Endothelial cell of umbilical vein (primary cell): ENCODE data around the gene DYRK1B. TPM values are rescaled to one million over a fixed set of nuclear protein-coding genes. Genes with fewer than 3 reads are reported as not detected.

Source experiments
- BruUV-seq: library from RNA; stranded (reverse); fragments of 400-500 nt; replicated peaks from 2 replicates; lab custom pipeline; 2021; lab: Mats Ljungman, UMichigan
- CTCF ChIA-PET: fragments of 300-600, 350-600 bp; sonication (Branson Sonifier 250); formaldehyde crosslinking; loops from one replicate; lab custom pipeline; 2021; ENCODE audit warnings: antibody characterized with exemption, inconsistent platforms; lab: Charles Lee
- POLR2A ChIA-PET: fragments of 300-600, 350-600 bp; sonication (Branson Sonifier 250); formaldehyde crosslinking; loops from one replicate; lab custom pipeline; 2021; ENCODE audit warnings: antibody characterized with exemption, inconsistent platforms; lab: Charles Lee
- DNase-seq: peaks from one replicate; pipeline ENCODE4 v3.0.0-alpha.2; 2011; ENCODE audit warnings: low read depth, low spot score
- FAIRE-seq: peaks from 2 replicates; lab custom pipeline; 2011; peaks lifted over from hg19 to GRCh38; lab: Jason Lieb, UNC
- H2AFZ ChIP-seq: 2 replicates; pipeline ENCODE4 v1.6.0; 2012; ENCODE audit warnings: low read depth, low read length, control low read depth, inconsistent platforms
- H3K27ac ChIP-seq: 2 replicates; pipeline ENCODE4 v1.5.1; 2011; ENCODE audit warnings: low read depth, mild to moderate bottlenecking, control low read depth, low read length, moderate library complexity; ENCODE audit not compliant: insufficient read depth
- H3K27me3 ChIP-seq, 2 experiments: 2 replicates each; pipeline versions ENCODE4 v1.6.0 to v1.6.1; 2011; ENCODE audit warnings: low read length in 2 of 2, mixed read lengths in 1 of 2; ENCODE audit not compliant: control insufficient read depth in 2 of 2, insufficient read depth in 2 of 2
- H3K36me3 ChIP-seq, 2 experiments: 2 replicates in 1 of 2; 3 replicates in 1 of 2; pipeline ENCODE4 v1.5.1; 2011; ENCODE audit warnings: low read length in 2 of 2, mild to moderate bottlenecking in 1 of 2, moderate library complexity in 1 of 2; ENCODE audit not compliant: control insufficient read depth in 2 of 2, insufficient read depth in 2 of 2; ENCODE audit errors: extremely low read depth in 1 of 2
- H3K4me1 ChIP-seq: 3 replicates; pipeline ENCODE4 v1.5.1; 2011; ENCODE audit warnings: mild to moderate bottlenecking, low read length; ENCODE audit not compliant: control insufficient read depth, insufficient read depth; ENCODE audit errors: extremely low read depth
- H3K4me2 ChIP-seq: 2 replicates; pipeline ENCODE4 v1.6.1; 2011; ENCODE audit warnings: low read length, control low read depth, mixed read lengths; ENCODE audit not compliant: insufficient read depth
- H3K4me3 ChIP-seq, 3 experiments: fragments of 200-600 bp in 1 of 3; sonication (generic), shearing (Covaris generic) in 1 of 3; replicated peaks in 1 of 3; 2 replicates each; pipeline ENCODE4 v1.5.1; 2011 to 2016; ENCODE audit warnings: control low read depth in 3 of 3, low read length in 3 of 3, mild to moderate bottlenecking in 2 of 3, inconsistent platforms in 1 of 3, low read depth in 1 of 3, moderate library complexity in 1 of 3; ENCODE audit not compliant: insufficient read depth in 1 of 3
- H3K79me2 ChIP-seq: 2 replicates; pipeline ENCODE4 v1.6.0; 2012; ENCODE audit warnings: low read length, inconsistent platforms; ENCODE audit not compliant: control insufficient read depth, insufficient read depth
- H3K9ac ChIP-seq: replicated peaks from 2 replicates; pipeline ENCODE3; 2011; ENCODE audit warnings: low read length, control low read depth; ENCODE audit not compliant: insufficient read depth; ENCODE audit errors: extremely low read depth
- H3K9me1 ChIP-seq: replicated peaks from 3 replicates; pipeline ENCODE4 v1.6.0; 2011; ENCODE audit warnings: mild to moderate bottlenecking, low read length; ENCODE audit not compliant: control insufficient read depth, insufficient read depth; ENCODE audit errors: extremely low read depth
- H3K9me3 ChIP-seq: replicated peaks from 2 replicates; pipeline ENCODE4 v1.5.1; 2012; ENCODE audit warnings: low read length, inconsistent platforms; ENCODE audit not compliant: control insufficient read depth, insufficient read depth
- H4K20me1 ChIP-seq: replicated peaks from 2 replicates; pipeline ENCODE3; 2011; ENCODE audit warnings: mild to moderate bottlenecking, low read length; ENCODE audit not compliant: control insufficient read depth, insufficient read depth; ENCODE audit errors: extremely low read depth
- EZH2 ChIP-seq: IDR thresholded peaks from 2 replicates; pipeline ENCODE4 v1.6.1; 2012; ENCODE audit warnings: borderline replicate concordance, low read depth, mild to moderate bottlenecking, moderate library complexity, low read length, inconsistent platforms; ENCODE audit not compliant: severe bottlenecking
- FOS ChIP-seq: IDR thresholded peaks from 2 replicates; pipeline ENCODE4 v1.6.1; 2011; ENCODE audit warnings: mild to moderate bottlenecking, low read length, moderate library complexity, borderline replicate concordance; ENCODE audit not compliant: insufficient read depth
- GATA2 ChIP-seq: IDR thresholded peaks from 2 replicates; pipeline ENCODE4 v1.7.0; 2011; ENCODE audit warnings: low read depth, mild to moderate bottlenecking, moderate library complexity, mixed read lengths, low read length; ENCODE audit not compliant: insufficient read length, insufficient read depth
- JUN ChIP-seq: IDR thresholded peaks from 2 replicates; pipeline ENCODE4 v1.6.1; 2011; ENCODE audit warnings: borderline replicate concordance, low read depth; ENCODE audit not compliant: insufficient read length, insufficient read depth
- MYC ChIP-seq: IDR thresholded peaks from one replicate; pipeline ENCODE4 v1.6.1; 2011; ENCODE audit warnings: mild to moderate bottlenecking, low read depth, low read length
- POLR2A ChIP-seq: IDR thresholded peaks from 2 replicates; pipeline ENCODE4 v1.6.1; 2012; ENCODE audit warnings: low read depth, mild to moderate bottlenecking, control low read depth, low read length
- POLR2AphosphoS5 ChIP-seq: IDR thresholded peaks from 2 replicates; pipeline ENCODE4 v1.6.1; 2012; ENCODE audit warnings: low read depth, mild to moderate bottlenecking, control low read depth, low read length, moderate library complexity; ENCODE audit not compliant: insufficient read depth
- dilution Hi-C: fragments of 300-500 bp; cut with MboI; formaldehyde crosslinking; loops from one replicate; pipeline ENCODE4 v1.15.0; 2019; ENCODE audit warnings: low sequenced_read_pairs; ENCODE audit not compliant: extremely low pct_ligation_motif_present
- intact Hi-C: fragments of 100-400 bp; cut with micrococcal nuclease; formaldehyde crosslinking; loops from one replicate; pipeline ENCODE4 v1.10.0; 2022
- polyA plus RNA-seq, 4 experiments: library from polyadenylated mRNA; depleted of rRNA in 3 of 4; stranded (reverse) in 3 of 4; unstranded in 1 of 4; fragments of >200 nt; gene quantifications; 2 replicates each; pipeline versions ENCODE4 v1.2.1 to v1.2.3, GENCODE V29; 2011 to 2012; ENCODE audit warnings: missing spikeins in 1 of 4
- total RNA-seq: library from RNA; stranded (reverse); gene quantifications from 2 replicates; pipeline ENCODE4 v1.2.3, GENCODE V29; 2021
- TF ChIP-seq, protein P1 (sequence below), 2 donors: IDR thresholded peaks; 1 replicate in 1 of 2; 2 replicates in 1 of 2; pipeline ENCODE4 v1.5.1; 2011; ENCODE audit warnings: low read length in 2 of 2, mild to moderate bottlenecking in 2 of 2, moderate library complexity in 2 of 2, control low read depth in 1 of 2, inconsistent platforms in 1 of 2, low read depth in 1 of 2; ENCODE audit not compliant: insufficient read depth in 1 of 2; ENCODE audit errors: extremely low read depth in 1 of 2
- TF ChIP-seq, protein P2 (sequence below): IDR thresholded peaks from 2 replicates; pipeline ENCODE4 v1.6.1; 2011; ENCODE audit not compliant: insufficient read depth, insufficient read length

The DYRK1B gene
- total and polyA plus RNA-seq, 2 donors (not counting 3 experiments of a cell fraction or from before 2014, with no cell fraction given) = 17.7 to 30.8 TPM

DNA sequence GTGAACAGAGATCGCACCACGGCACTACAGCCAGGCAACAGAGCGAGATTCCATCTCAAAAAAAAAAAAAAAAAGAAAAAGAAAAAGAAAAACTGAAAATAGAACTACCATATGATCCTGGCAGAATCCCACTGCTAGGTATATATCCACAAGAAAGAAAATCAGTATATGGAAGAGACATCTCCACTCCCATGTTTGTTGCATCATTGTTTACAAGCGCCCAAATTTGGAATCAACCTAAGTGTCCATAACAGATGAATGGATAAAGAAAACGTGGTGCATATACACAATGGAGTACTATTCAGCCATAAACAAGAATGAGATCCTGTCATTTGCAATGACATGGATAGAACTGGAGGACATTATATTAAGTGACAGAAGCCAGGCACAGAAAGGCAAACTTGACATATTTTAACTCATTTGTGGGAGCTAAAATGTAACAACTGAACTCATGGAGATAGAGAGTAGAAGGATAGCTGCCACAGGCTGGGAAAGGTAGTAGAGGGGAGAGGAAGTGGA lies 26.1 kb downstream of the DYRK1B start:
- no peak overlapping the region for H2AFZ ChIP-seq
- dilution Hi-C loops = no loop called here
- intact Hi-C loops = no loop called here
- TF ChIP-seq JUN (no peak), GATA2 (no peak), POLR2A (no peak), MYC (no peak)
- TF ChIP-seq, protein P1, sequence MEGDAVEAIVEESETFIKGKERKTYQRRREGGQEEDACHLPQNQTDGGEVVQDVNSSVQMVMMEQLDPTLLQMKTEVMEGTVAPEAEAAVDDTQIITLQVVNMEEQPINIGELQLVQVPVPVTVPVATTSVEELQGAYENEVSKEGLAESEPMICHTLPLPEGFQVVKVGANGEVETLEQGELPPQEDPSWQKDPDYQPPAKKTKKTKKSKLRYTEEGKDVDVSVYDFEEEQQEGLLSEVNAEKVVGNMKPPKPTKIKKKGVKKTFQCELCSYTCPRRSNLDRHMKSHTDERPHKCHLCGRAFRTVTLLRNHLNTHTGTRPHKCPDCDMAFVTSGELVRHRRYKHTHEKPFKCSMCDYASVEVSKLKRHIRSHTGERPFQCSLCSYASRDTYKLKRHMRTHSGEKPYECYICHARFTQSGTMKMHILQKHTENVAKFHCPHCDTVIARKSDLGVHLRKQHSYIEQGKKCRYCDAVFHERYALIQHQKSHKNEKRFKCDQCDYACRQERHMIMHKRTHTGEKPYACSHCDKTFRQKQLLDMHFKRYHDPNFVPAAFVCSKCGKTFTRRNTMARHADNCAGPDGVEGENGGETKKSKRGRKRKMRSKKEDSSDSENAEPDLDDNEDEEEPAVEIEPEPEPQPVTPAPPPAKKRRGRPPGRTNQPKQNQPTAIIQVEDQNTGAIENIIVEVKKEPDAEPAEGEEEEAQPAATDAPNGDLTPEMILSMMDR (IDR thresholded peaks at IDR 0.05; ENCODE audit: extremely low read depth in 1 of 2, insufficient read depth in 1 of 2, low read depth in 1 of 2, low read length in 2 of 2) = no peak
- H3K27ac ChIP-seq = no peak overlapping the region
- H3K36me3 ChIP-seq = no peaks in the 10 kb centered on the region
- no peak overlapping the region for H3K4me3 ChIP-seq
- H3K79me2 ChIP-seq = no peaks in the 10 kb centered on the region
- no peak for FAIRE-seq
- ChIA-PET CTCF (interaction anchor here (1.9 kb wide), 1 partner anchor 15 kb away, joined by 11 read pairs; no protein-coding TSS in a partner anchor), POLR2A (no interaction called here)
- no TSS peak for BruUV-seq
- H3K27me3 ChIP-seq = peaks cover 2 to 5% of the 10 kb centered on the region in 2 experiments
- H3K4me2 ChIP-seq = no peak overlapping the region
- DNase-seq = no peak
- no peaks in the 10 kb centered on the region for H4K20me1 ChIP-seq
- H3K9ac ChIP-seq = no peak overlapping the region
- H3K9me1 ChIP-seq = no peaks in the 10 kb centered on the region
- H3K4me1 ChIP-seq = no peaks in the 10 kb centered on the region
- no peaks in the 10 kb centered on the region for H3K9me3 ChIP-seq

DNA sequence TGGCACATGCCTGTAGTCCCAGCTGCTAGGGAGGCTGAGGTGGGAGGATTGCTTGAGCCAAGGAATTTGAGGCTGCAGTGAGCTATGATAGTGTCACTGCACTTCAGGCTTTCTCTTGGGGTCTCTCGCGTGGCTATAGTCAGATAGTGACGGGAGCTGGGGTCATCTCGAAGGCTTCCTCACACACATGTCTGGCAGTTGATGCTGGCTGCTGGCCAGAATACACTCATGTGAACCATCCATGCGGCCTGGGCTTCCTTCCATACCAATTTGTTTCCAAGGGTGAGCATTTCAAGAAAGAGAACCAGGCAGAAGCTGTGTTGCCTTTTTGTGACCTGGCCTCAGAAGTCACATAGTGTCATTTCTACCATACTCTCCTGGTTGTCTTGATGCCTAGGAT lies 28.9 kb downstream of the DYRK1B start:
- ChIA-PET CTCF (interaction anchor here (1.4 to 1.8 kb wide), 3 partner anchors 9 to 39 kb away, joined by 3 to 8 read pairs (median 3); no protein-coding TSS in a partner anchor), POLR2A (no interaction called here)
- Histone ChIP-seq H3K9me3 (no peaks in the 10 kb centered on the region), H3K4me2 (no peak overlapping the region), H3K79me2 (no peaks in the 10 kb centered on the region), H2AFZ (no peak overlapping the region), H3K9ac (no peak overlapping the region), H3K36me3 (no peaks in the 10 kb centered on the region), H3K4me1 (no peaks in the 10 kb centered on the region), H3K27ac (no peak overlapping the region), H3K27me3 (peaks cover 5 to 10% of the 10 kb centered on the region in 2 experiments), H3K9me1 (no peaks in the 10 kb centered on the region), H4K20me1 (no peaks in the 10 kb centered on the region), H3K4me3 (no peak overlapping the region)
- no peak for FAIRE-seq
- TF ChIP-seq, protein P1 (IDR thresholded peaks at IDR 0.05; ENCODE audit: extremely low read depth in 1 of 2, insufficient read depth in 1 of 2, low read depth in 1 of 2, low read length in 2 of 2) = no peak
- TF ChIP-seq POLR2A (no peak), EZH2 (no peak), FOS (no peak), MYC (no peak), JUN (no peak), POLR2AphosphoS5 (no peak), GATA2 (no peak)
- TF ChIP-seq, protein P2, sequence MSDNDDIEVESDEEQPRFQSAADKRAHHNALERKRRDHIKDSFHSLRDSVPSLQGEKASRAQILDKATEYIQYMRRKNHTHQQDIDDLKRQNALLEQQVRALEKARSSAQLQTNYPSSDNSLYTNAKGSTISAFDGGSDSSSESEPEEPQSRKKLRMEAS = no peak
- DNase-seq = no peak
- intact Hi-C loops = no loop called here
- dilution Hi-C loops = no loop called here
- no TSS peak for BruUV-seq
